ENCODE data around the gene ADAMTS18. TPM values are rescaled to one million over a fixed set of nuclear protein-coding genes. Genes with fewer than 3 reads are reported as not detected.

ADAMTS18 gene
- polyA plus RNA-seq, 1 donor (not counting 4 experiments of a cell fraction or from before 2014, with no cell fraction given), result not detected

DNA sequence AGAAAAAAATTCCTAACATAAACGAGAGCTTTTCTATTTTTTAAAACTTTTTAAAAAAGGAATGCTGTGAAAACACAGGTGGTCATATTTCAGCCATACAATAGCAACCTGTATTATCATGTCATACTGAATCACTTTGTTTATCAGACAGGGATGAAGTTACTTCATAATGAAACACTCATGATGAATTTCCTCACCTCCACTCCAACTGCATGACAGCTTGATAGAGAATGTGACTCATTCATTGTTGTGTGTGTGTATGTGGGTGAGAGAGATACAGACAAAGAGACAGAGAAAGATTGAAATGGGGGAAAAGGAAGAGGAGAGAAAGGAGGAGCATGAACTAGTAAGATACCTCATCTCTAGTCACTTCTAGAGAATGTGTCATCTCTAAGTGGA, 126.7 kb downstream of the ADAMTS18 start:
- Histone ChIP-seq H3K4me2 (ENCODE audit: control insufficient read depth, extremely low read depth, insufficient read depth, low read depth, low read length) (no peak overlapping the region), H3K4me3 (ENCODE audit: control insufficient read depth in 2 of 3, extremely low read depth in 1 of 3, insufficient read depth in 2 of 3, low read depth in 1 of 3, low read length in 3 of 3) (no peak overlapping the region), H3K9me3 (ENCODE audit: control insufficient read depth, low read depth, low read length) (no peaks in the 10 kb centered on the region), H4K20me1 (ENCODE audit: control insufficient read depth, extremely low read depth, insufficient read depth, low read length) (no peaks in the 10 kb centered on the region), H2AFZ (ENCODE audit: control insufficient read depth, low read length) (no peak overlapping the region), H3K9ac (ENCODE audit: control insufficient read depth, extremely low read depth, insufficient read depth, low read length) (no peak overlapping the region), H3K79me2 (ENCODE audit: control insufficient read depth, insufficient read depth, low read length) (no peaks in the 10 kb centered on the region), H3K9me1 (ENCODE audit: control insufficient read depth, extremely low read depth, insufficient read depth, low read length) (no peaks in the 10 kb centered on the region), H3K27ac (ENCODE audit: control insufficient read depth, insufficient read depth, low read length) (peak overlapping the region; percentile 39), H3K4me1 (ENCODE audit: control insufficient read depth, extremely low read depth, insufficient read depth, low read length) (peaks cover 4% of the 10 kb centered on the region), H3K27me3 (ENCODE audit: control insufficient read depth, extremely low read depth, insufficient read depth, low read length) (no peaks in the 10 kb centered on the region), H3K36me3 (ENCODE audit: control insufficient read depth in 2 of 2, extremely low read depth in 1 of 2, insufficient read depth in 2 of 2, low read length in 2 of 2) (no peaks in the 10 kb centered on the region)
- TF ChIP-seq, protein P1, sequence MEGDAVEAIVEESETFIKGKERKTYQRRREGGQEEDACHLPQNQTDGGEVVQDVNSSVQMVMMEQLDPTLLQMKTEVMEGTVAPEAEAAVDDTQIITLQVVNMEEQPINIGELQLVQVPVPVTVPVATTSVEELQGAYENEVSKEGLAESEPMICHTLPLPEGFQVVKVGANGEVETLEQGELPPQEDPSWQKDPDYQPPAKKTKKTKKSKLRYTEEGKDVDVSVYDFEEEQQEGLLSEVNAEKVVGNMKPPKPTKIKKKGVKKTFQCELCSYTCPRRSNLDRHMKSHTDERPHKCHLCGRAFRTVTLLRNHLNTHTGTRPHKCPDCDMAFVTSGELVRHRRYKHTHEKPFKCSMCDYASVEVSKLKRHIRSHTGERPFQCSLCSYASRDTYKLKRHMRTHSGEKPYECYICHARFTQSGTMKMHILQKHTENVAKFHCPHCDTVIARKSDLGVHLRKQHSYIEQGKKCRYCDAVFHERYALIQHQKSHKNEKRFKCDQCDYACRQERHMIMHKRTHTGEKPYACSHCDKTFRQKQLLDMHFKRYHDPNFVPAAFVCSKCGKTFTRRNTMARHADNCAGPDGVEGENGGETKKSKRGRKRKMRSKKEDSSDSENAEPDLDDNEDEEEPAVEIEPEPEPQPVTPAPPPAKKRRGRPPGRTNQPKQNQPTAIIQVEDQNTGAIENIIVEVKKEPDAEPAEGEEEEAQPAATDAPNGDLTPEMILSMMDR (optimal IDR thresholded peaks at IDR 0.05 in 1 of 3, IDR thresholded peaks at IDR 0.05 in 1 of 3, conservative IDR thresholded peaks at IDR 0.05 in 1 of 3; ENCODE audit: extremely low read depth in 1 of 3, insufficient read depth in 2 of 3, low read length in 3 of 3), result no peak
- no peak for TF ChIP-seq EZH2 (IDR thresholded peaks at IDR 0.05; ENCODE audit: low read length)
- dilution Hi-C loops (cut with MboI; ENCODE audit: extremely low pct_ligation_motif_present, low sequenced_read_pairs), result no loop called here
- no peak for FAIRE-seq
- DNase-seq (ENCODE audit: low read depth, low spot score), result peak; percentile 21

DNA sequence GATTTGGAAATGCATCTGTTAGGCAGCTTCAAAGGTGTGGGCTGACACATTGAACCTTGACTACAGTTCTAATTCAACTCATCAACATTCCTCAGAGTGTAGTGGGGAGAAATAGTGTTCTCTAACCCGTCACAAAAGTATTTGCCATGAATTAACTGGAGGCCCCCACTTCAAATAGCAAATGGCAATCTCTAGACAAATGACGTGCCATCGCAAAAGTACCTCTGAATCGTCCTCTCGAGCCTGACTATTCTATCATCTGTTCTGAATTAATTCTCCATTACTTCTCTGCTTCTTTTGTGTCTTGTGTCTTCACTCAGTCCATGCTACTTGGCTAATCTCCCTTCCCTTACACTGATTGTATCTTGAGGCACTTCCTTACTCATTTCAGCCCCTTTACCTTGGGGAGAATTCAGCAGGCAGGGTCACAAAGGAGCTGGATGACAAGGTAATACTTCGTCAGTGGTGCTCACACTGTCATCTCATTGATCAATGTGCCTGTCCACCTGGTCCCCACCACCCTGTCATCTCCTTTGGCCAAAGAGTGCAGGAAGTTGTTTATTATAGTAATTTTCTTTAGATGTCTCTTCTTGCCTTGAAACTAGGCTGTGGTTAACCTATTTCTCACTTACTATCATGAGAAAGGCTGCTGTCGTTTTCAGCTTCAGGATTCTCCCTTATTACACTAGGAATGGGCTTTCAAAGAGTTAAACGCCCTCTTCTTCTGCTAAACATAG, 127.2 kb downstream of the ADAMTS18 start:
- no peaks in the 10 kb centered on the region for H4K20me1 ChIP-seq (ENCODE audit: control insufficient read depth, extremely low read depth, insufficient read depth, low read length)
- H3K79me2 ChIP-seq (ENCODE audit: control insufficient read depth, insufficient read depth, low read length), result no peaks in the 10 kb centered on the region
- H3K27me3 ChIP-seq (ENCODE audit: control insufficient read depth, extremely low read depth, insufficient read depth, low read length), result no peaks in the 10 kb centered on the region
- TF ChIP-seq, protein P1 (optimal IDR thresholded peaks at IDR 0.05 in 1 of 3, IDR thresholded peaks at IDR 0.05 in 1 of 3, conservative IDR thresholded peaks at IDR 0.05 in 1 of 3; ENCODE audit: extremely low read depth in 1 of 3, insufficient read depth in 2 of 3, low read length in 3 of 3), result no peak
- TF ChIP-seq EZH2 (IDR thresholded peaks at IDR 0.05; ENCODE audit: low read length), result no peak
- H3K36me3 ChIP-seq (ENCODE audit: control insufficient read depth in 2 of 2, extremely low read depth in 1 of 2, insufficient read depth in 2 of 2, low read length in 2 of 2), result no peaks in the 10 kb centered on the region
- no peak overlapping the region for H3K9ac ChIP-seq (ENCODE audit: control insufficient read depth, extremely low read depth, insufficient read depth, low read length)
- FAIRE-seq (no peak), DNase-seq (ENCODE audit: low read depth, low spot score) (no peak)
- no peak overlapping the region for H3K4me3 ChIP-seq (ENCODE audit: control insufficient read depth in 2 of 3, extremely low read depth in 1 of 3, insufficient read depth in 2 of 3, low read depth in 1 of 3, low read length in 3 of 3)
- peak overlapping the region; percentile 4 for H2AFZ ChIP-seq (ENCODE audit: control insufficient read depth, low read length)
- dilution Hi-C loops (cut with MboI; ENCODE audit: extremely low pct_ligation_motif_present, low sequenced_read_pairs), result no loop called here
- no peak overlapping the region for H3K4me2 ChIP-seq (ENCODE audit: control insufficient read depth, extremely low read depth, insufficient read depth, low read depth, low read length)
- no peaks in the 10 kb centered on the region for H3K9me3 ChIP-seq (ENCODE audit: control insufficient read depth, low read depth, low read length)
- peaks cover 4% of the 10 kb centered on the region for H3K4me1 ChIP-seq (ENCODE audit: control insufficient read depth, extremely low read depth, insufficient read depth, low read length)
- peak overlapping the region; percentile 39 for H3K27ac ChIP-seq (ENCODE audit: control insufficient read depth, insufficient read depth, low read length)
- H3K9me1 ChIP-seq (ENCODE audit: control insufficient read depth, extremely low read depth, insufficient read depth, low read length), result no peaks in the 10 kb centered on the region
